Activated CD8-positive, alpha-beta memory T cell treated with anti-CD3 and anti-CD28 coated beads, Interleukin-2, amount 50 U/mL, for 24 hours (primary cell): Measurements from ENCODE around the gene EPB41L4B.

Experiments used
- DNase-seq: peaks from one replicate; pipeline ENCODE4 v3.0.0-alpha.2; 2020; ENCODE audit errors: extremely low read depth

Gene EPB41L4B

GRCh38 chr9:109199676-109200075, 121.2 kb downstream of the EPB41L4B start:
- no peak for DNase-seq

GRCh38 chr9:109198736-109199382, 122.0 kb downstream of the EPB41L4B start:
- no peak for DNase-seq

- no peak for DNase-seq
Observed at GRCh38 chr9:109193974-109194556, 126.8 kb downstream of the EPB41L4B start.

GRCh38 chr9:109192732-109193361, 128.0 kb downstream of the EPB41L4B start:
- no peak for DNase-seq

- DNase-seq = no peak
Observed at GRCh38 chr9:109191746-109192145, 129.1 kb downstream of the EPB41L4B start.

GRCh38 chr9:109190151-109190550, 130.7 kb downstream of the EPB41L4B start:
- DNase-seq = no peak

GRCh38 chr9:109186857-109187520, 133.9 kb downstream of the EPB41L4B start:
- DNase-seq = no peak

- no peak for DNase-seq
Observed at GRCh38 chr9:109182940-109183798, 137.7 kb downstream of the EPB41L4B start.

GRCh38 chr9:109182550-109182939, 138.3 kb downstream of the EPB41L4B start:
- no peak for DNase-seq

GRCh38 chr9:109181284-109181683, 139.6 kb downstream of the EPB41L4B start:
- DNase-seq = no peak

GRCh38 chr9:109179801-109180523, 140.9 kb downstream of the EPB41L4B start:
- DNase-seq = no peak

GRCh38 chr9:109176963-109177362, 143.9 kb downstream of the EPB41L4B start:
- no peak for DNase-seq

GRCh38 chr9:109176386-109176785, 144.5 kb downstream of the EPB41L4B start:
- no peak for DNase-seq

GRCh38 chr9:109172935-109173334, 147.9 kb downstream of the EPB41L4B start:
- DNase-seq = no peak

GRCh38 chr9:109171926-109172325, 148.9 kb downstream of the EPB41L4B start:
- no peak for DNase-seq

- no peak for DNase-seq
Observed at GRCh38 chr9:109168170-109168569, 152.7 kb downstream of the EPB41L4B start.

GRCh38 chr9:109167716-109168115, 153.1 kb downstream of the EPB41L4B start:
- DNase-seq = no peak

GRCh38 chr9:109166771-109167601, 153.9 kb downstream of the EPB41L4B start, which contains the start of gene FRRS1L:
FRRS1L (minus strand) TSS chr9:109167249; CDS start chr9:109167138, 111 bp downstream.
- no peak for DNase-seq

GRCh38 chr9:109166171-109166770, 154.6 kb downstream of the EPB41L4B start:
- DNase-seq = no peak

GRCh38 chr9:109164042-109164441, 156.8 kb downstream of the EPB41L4B start:
- no peak for DNase-seq
